ENCODE data around the gene WNT5A.

GRCh38 chr3:55476515-55476914 is 10.6 kb downstream of the WNT5A start:
- TF ChIP-seq CTCF (IDR thresholded peaks at IDR 0.05) (no peak), POLR2AphosphoS5 (IDR thresholded peaks at IDR 0.05) (no peak), POLR2A (IDR thresholded peaks at IDR 0.05) (no peak)
